ENCODE measurements around the gene SCEL.

GRCh38 chr13:77583581-77583980 lies 48.1 kb downstream of the SCEL start:
- TF ChIP-seq POLR2A (IDR thresholded peaks at IDR 0.05) (no peak), CTCF (IDR thresholded peaks at IDR 0.05) (no peak)

Data from adrenal gland (tissue), 5 donors.